ENCODE results near the gene ABCC1.

Gene ABCC1

DNA sequence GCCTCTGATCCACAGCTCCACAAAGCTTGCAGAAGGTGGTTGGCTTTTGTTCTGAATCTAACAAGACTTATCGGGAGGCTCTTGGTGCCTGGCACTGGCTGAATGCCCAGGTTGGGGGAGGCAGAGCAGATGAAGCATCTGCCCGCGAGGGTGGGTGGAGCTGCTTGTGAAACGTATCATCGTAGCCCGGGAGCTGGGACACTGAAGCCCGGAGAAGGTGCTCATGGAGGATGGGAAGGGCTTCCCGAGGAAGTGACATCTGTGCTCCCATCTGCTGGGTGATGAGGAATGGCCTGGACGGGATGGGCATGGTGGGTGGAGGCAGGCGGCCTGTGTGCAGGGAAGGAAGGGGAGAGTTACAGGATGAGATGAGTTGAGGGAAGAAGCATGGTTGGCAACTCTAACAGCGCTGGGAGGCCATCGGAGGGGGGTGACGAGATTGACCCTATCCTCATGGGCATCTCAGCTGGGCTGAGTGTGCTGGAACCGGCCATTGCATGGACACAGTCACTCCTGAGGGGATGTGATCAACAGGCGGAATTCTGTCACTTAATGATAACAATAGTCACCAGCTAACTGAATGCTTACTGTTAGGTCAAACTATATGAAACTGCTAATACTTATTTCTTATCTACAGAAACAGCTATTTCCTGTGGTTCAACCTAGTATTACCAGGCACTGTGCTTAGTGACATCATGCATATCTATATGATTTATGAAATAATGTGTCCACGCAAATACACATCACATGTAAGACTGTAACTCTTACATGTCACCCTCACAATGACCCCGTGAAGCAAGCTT, 171.2 kb downstream of the ABCC1 start:
- no peak for DNase-seq

DNA sequence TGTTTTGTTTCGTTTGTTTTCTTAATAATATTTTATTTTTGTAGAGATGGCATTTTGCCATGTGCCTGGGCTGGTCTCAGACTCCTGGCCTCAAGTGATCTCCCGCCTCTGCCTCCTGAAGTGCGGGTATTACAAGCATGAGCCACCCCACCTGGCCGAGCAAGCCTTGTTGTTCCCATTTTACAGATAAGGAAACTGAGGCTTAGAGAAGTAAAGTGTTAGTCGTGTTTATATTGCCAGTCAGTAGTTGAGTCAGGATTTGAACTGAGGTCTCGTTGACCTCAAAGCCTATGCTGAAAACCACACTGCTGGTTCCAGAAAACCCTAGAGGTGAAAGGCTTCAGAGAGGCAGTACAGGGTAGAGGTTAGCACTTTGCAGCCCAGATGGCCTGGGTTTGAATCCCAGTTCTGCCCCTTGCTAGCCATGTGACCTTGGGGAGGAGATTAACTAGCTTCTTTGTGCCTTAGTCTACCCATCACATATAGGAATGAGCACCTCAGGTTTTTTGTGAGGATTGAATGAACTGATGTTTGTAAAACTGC, 171.8 kb downstream of the ABCC1 start:
- DNase-seq, result no peak

DNA sequence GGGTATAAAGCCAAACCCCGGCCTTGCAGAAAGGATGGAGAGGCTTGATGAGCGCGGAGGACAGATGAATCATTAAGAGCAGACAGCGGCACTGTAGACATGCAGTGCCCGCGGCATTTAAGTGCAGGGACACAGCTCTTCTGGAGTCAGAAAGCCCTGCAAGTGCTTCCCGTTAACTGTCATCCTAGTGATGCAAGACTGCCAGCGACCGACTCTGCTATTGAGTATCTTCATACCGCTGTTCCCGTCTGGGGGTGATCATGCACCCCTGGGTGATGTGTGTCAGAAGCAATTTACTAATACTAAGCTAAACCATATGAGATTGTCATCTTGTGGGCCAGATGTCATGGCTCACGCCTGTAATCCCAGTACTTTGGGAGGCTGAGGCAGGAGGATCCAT, 172.8 kb downstream of the ABCC1 start:
- no peak for DNase-seq

DNA sequence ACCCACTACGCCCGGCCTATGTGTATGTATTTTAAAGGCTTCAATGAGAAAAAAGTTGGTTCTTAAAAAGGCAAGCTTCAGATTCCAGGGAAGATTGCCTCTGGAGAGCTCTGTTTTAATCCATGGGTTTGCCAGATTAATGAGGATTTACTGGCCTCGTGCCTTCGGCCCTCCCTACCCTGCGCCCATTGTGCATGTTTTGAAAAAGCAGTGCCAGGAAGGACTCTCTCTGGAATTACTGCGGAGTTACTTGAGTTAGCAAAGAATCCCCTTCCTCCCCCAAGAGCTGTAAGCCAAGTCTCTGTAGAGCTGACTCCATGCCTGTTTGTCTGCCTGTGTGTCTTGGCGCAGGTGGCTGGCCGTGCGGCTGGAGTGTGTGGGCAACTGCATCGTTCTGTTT, 175.0 kb downstream of the ABCC1 start:
- no peak for DNase-seq

DNA sequence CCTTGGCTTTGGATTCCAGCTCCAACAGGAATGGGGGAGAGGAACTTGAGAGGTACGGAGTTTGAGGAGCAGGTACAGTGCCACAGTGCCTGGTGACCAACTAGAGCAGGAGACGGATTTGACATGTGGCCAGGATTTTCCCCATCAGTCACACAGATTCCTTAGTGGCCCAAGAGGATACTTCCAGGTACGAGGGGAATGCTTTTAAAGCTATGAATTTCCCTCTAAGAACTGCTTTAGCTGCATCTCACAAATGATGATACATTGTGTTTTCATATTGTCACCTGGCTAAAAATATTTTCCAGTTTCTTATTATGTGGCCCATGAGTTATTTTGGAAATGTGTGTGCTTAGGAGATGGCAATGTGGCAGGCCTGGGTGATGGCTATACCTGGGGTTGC, 175.6 kb downstream of the ABCC1 start:
- no peak for DNase-seq

DNA sequence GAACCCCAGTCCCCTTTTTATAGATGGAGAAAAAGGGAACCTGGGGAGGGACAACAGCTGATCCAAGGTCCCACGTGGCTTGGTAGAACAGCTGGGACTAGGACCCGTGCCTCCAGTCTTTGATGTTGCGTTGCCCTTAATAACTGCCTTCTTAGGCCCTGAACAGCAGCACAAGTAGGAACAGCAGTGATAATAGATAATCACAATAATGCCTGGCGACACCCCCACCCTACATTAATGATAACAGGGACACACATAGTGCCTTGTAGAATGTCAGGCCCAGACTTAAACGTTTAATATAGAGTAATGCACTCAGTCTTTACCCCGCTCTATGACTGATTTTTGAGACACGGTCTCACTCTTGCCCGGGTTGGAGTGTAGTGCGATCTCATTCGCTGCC, 177.5 kb downstream of the ABCC1 start:
- DNase-seq, result no peak

DNA sequence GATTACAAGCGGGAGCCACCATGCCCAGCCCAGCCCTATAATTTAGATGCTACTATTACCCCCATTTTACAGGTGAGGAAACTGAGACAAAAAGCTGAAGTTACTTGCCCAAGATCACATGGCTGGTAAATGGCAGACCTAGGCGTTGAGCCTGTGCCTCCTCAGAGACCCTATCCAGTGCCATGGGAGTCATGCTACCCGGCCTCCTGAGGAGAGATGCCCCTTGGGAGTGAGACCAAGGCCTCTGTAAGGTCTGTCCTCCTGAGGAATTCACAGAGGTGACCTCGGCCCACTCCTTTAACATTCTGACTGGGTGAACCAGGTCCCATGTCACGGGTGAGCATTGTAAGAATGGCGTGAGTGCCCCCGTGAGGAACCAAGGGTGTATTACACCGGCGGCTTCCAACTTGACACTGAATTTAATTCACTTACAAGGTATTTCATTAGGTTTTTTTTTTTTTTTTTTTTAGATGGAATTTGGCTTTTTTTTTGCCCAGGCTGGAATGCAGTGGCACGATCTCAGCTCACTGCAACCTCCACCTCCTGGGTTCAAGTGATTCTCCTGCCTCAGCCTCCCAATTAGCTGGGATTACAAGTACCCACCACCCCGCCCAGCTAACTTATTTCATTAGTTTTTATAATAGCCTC, 178.2 kb downstream of the ABCC1 start:
- DNase-seq, result peak; percentile 85

DNA sequence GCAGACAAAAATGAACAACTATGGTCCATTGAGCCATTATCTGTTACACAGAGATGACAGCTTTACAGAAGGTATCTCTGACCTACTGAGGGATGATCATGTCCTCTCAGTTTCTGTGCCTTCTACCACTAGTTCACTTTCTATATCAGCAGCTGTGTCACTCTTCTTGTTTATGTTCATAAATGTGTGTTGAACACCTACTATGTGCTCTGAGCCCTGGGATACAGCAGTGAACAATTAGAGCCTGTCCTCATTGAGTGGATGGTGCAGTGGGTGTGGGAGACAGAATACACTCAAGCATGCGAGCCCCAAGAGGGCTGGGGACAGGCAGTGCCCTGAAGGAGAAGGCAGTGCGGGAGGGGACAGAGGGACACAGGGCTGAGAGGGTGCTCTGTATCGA, 181.8 kb downstream of the ABCC1 start:
- DNase-seq, result no peak

DNA sequence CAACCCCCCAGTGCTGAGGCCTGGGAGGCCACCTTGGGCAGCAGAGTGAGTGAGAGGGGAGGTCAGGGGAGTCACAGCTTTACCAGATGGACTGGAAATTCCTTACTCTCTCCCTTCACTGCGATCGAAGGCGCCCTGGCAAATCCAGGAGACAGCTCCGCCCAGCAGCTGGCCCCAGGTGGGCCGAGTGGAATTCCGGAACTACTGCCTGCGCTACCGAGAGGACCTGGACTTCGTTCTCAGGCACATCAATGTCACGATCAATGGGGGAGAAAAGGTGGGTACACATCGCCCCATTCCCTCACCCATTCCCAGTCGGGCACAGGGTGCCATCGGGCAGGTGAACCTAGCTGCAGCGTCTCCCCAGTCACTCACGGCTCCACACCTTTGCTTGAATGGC, 182.2 kb downstream of the ABCC1 start:
- DNase-seq, result no peak

DNA sequence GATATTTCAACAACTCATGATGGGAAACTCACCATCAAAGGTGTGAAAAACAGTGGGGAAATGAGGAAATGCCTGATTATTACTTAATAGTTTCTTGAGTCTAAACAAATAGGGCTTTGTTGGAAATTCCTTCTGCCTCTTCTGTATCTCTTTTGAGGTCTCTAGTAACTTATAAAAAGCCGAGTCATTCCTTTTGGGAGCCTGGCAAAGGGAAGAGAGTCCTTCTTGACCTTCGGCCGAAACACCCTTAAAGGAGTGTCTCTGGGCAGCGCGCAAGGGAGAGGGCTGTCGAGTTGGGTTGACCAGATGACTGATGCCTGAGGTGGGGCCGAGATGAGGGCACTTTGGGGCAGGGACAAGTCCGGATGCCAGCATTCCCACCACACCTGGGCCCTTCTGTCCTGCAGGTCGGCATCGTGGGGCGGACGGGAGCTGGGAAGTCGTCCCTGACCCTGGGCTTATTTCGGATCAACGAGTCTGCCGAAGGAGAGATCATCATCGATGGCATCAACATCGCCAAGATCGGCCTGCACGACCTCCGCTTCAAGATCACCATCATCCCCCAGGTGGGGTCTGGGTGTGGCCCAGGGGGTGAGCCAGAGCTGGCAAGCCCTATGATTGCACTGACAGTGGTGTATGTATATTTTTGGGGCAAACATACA, 184.7 kb downstream of the ABCC1 start:
- no peak for DNase-seq

DNA sequence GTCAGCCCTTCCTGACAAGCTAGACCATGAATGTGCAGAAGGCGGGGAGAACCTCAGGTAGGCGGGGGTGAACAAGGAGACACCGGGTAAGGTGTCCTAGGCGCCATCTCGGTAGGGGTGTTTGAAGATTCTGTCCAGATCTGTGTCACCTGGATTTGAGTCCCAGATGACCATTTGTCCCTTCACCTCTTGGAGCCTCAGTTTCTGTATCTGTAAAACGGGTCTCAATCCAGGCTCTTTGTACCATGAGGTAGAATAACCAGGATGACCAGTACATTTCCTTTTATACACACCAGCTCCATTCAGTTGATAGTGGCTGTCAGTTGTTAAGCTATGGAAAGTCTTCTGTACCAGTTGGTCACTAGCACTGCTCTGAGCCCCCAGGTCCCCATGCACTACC, 187.2 kb downstream of the ABCC1 start:
- no peak for DNase-seq

DNA sequence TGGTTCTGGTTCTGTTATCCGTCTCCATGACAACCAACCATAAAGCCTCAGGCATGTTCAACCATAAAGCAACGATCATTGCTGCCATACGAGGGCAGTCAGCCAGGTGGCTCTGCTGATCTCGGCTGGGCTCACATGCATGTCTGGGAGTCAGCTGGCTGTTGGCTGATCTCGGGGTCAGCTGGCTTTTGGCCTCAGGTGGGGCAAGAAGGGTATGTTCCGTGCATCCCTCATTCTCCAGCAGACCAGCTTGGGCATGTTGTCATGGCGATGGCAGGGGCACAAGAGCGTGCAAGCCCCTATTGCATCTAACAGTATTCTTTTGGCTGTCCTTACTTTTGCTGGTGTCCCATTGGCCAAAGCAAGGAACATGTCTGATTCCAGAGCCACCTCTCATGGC, 187.7 kb downstream of the ABCC1 start:
- DNase-seq, result no peak

DNA sequence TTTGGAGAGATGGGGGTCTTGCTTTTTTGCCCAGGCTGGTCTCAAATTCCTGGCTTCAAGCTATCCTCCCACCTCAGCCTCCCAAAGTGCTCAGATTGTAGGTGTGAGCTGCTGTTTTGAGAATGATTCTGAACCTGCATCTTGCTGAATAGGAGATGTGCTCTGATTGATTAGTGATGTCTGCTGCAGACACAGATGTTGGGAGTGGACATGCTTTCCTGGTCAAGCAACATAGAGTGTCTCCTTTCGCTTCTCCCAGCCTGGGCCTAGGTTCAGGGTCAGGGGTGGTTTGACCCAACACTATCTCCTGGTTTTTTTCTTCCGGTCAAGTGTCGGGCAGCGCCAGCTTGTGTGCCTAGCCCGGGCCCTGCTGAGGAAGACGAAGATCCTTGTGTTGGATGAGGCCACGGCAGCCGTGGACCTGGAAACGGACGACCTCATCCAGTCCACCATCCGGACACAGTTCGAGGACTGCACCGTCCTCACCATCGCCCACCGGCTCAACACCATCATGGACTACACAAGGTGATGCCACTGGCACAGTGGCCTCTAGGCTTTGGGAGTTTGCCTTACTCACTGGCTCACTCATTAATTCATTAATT, 188.7 kb downstream of the ABCC1 start:
- DNase-seq, result no peak

DNA sequence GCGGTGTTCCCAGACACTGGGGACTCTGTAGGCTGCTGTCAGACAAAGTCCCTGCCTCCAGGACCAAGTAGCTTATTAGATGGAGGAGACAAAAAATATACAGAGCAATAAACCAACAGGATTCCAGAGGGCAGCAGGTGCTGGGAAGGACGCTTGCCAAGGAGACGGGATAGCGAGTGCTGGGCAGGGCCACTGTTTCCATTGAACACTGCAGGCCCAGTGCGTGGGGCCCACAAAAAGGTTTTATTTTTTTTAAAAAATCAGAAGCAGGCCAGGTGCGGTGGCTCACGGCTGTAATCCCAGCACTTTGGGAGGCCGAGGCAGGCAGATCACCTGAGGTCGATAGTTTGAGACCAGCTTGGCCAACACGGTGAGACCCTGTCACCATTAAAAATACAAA, 189.6 kb downstream of the ABCC1 start:
- DNase-seq, result no peak

DNA sequence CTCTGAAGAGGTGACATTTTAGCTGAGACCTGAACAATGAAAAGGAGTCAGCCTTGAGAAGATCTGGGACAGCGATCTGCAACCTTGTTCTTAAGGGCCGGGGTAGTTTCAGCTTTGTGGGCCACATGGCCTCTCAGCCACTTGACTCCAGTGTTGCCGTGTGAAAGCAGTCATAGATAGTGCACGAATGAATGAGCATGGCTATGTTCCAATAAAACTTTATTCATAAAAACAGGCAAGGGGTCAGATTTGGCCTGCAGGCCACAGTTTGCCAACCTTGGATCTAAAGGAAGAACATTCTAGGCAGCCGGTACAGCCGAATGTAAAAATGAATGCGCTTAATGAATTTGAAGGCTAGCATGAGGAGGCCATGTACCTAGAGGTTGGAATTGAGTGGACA, 190.4 kb downstream of the ABCC1 start:
- no peak for DNase-seq

DNA sequence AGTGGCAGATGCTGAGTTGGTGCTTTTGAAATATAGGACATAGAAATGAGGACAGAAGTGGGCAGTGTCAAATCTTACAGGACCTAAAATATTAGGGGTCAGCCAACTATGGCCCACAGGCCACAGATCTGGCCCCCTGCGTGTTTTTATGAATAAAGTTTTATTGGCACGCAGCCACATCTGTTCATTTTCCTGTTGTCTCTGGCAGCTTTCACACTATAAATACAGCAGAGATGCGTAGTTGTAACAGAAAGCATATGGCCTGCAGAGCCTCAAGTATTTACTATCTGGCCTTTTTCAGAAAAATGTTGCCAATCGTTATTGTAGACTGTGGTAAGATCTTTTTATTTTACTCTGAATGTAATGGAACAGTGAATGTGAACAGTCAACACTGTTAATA, 191.1 kb downstream of the ABCC1 start:
- DNase-seq, result no peak

DNA sequence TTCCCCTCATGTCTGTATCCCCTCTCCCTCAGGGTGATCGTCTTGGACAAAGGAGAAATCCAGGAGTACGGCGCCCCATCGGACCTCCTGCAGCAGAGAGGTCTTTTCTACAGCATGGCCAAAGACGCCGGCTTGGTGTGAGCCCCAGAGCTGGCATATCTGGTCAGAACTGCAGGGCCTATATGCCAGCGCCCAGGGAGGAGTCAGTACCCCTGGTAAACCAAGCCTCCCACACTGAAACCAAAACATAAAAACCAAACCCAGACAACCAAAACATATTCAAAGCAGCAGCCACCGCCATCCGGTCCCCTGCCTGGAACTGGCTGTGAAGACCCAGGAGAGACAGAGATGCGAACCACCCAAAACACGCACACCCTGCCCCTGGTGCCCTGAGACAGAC, 191.7 kb downstream of the ABCC1 start:
- DNase-seq, result no peak

DNA sequence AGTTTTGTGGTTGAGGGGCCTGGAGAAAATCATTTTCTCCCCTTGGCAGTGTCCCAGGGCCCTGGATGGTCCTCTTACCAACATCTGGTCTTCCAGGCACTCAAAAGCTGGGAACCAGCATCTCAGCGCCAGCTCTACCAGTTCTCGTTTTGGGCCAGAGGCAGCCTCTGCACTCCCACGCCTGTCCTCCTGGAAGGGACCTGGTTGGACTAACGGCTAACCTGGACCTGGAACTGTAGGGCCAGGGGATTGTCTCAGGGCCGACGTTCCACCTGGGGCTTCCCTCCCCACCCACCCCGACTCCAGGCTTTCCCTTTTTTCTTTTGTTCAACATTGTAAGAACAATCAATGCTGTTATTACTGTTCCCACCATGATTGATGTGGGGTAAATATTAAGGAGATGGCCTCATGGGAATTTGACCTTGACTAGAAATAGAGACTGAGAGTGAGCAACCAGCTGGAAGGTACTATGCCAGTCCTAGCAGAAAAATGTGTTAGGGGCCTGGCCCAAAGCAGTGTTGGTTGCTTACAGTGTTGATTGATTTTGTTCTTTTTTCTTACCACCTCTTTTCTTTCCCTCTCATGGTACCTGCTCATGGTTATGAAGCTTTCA, 192.5 kb downstream of the ABCC1 start:
- DNase-seq, result no peak

DNA sequence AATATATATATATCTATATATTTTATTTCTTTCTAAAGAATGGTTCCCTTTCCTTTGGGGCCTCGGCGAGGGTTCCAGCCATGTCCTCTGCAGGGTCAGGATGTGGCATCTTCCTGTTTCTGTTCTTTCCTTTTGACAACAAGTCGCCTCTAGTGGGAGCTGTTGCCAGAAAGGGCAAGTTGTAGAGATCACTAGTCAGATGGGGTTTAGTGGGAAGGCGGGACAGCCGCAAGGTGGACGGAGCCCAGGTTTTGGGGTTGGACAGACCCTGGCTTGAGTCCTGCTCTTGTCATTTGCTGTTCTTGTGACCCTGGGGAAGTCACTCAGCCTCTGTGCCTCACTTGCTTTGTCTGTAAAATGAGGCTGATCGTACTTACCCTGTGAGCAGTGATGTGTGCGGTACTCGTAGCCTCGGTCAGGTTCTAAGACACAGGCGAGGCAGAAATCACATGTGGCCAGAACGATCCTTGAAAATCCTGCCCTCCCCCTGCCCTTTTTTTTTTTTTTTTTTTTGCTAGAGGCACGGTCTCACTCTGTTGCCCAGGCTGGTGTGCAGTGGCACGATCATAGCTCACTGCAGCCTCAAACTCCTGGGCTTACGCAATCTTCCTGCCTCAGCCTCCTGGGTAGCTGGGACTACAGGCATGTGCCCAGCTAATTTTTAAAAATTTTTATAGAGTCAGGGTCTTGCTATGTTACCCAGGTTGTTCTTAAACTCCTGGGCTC, 193.8 kb downstream of the ABCC1 start:
- DNase-seq, result no peak

DNA sequence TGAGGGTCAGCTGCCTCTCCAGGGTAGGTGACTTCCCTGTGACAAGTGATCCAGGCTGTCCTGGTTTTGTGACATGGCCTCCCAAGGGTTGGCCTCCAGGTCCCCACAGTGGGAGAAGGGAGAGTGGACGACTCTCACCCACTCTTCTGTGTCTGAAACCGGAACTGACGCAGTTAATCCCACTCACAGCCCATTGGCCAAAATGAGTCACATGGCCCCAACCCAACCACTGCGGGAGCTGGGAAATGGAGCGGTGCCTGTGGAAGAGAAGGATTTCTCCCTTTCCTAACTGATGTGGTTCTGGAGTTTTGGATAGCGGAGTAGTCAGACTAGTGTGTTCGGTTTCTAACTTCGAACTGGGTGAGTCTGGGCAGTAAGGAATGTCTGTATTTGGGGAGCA, 194.5 kb downstream of the ABCC1 start:
- no peak for DNase-seq

DNA sequence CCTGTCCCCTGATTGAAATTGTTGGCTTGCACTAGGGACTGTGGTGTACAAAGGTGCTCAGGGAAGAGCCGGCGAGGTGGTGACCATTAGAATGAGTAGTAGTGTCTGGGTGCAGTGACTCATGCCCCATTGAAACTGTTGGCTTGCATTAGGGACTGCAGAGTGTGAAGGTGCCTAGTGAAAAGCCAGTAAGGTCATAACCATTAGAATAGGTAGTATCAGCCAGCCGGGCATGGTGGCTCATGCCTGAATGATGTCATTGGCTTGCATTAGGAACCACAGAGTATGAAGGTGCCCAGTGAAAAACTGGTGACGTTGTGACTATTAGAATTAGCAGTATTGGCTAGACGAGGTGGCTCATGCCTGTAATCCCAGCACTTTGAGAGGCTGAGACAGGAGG, 195.0 kb downstream of the ABCC1 start:
- DNase-seq, result no peak

DNA sequence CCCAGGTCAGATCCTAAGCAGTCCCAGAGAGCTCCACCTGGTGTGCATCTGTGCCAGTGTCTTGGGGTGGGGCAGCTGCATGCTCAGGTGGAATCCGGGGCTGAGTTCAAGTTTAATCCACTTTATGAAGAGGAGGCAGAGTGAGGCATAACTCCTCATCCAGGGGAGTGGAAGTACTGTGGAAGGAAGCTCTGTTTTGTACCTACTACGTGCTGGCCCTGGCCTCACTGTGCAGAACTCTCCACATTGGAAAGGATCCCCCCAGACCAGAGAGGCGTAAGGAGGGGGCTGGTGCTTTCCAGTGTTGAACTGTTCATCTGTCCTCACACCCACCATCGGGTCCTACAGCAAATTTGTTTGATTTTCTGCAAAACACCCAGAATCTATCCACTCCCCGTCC, 195.9 kb downstream of the ABCC1 start:
- DNase-seq, result no peak

Data from activated CD8-positive, alpha-beta memory T cell treated with anti-CD3 and anti-CD28 coated beads for 24 hours (primary cell).